IMR-90 (cell line): ENCODE data around the gene ABCA7. TPM values are rescaled to one million over a fixed set of nuclear protein-coding genes. Genes with fewer than 3 reads are reported as not detected.
A peak's percentile ranks its signal among the peaks of the same experiment; 100 is the strongest.

Experiments used
- ATAC-seq: fragments of 200-7000 bp; cut with Tn5 transposase; 2 replicates; pipeline ENCODE4 v1.9.1; 2020; ENCODE audit warnings: low read depth, mild to moderate bottlenecking, moderate library complexity
- BruUV-seq: library from RNA; stranded (reverse); fragments of 400-500 nt; replicated peaks from 2 replicates; lab custom pipeline; 2021; lab: Mats Ljungman, UMichigan
- CTCF ChIA-PET: fragments of 300-600 bp; formaldehyde crosslinking; extraction: SDS; loops from one replicate; lab custom pipeline; 2021; ENCODE audit warnings: antibody characterized with exemption; lab: Yijun Ruan, JAX
- POLR2A ChIA-PET: fragments of 300-600 bp; sonication (Branson Sonifier 250); formaldehyde crosslinking; loops from one replicate; lab custom pipeline; 2022; ENCODE audit warnings: antibody characterized with exemption; ENCODE audit not compliant: unreplicated experiment; lab: Charles Lee
- DNase-seq: peaks from one replicate; pipeline ENCODE4 v3.0.0; 2013
- H2AFZ ChIP-seq: replicated peaks from 2 replicates; pipeline ENCODE3; 2013; ENCODE audit warnings: low read length, mild to moderate bottlenecking; ENCODE audit not compliant: poor library complexity
- H2AK5ac ChIP-seq: 2 replicates; pipeline ENCODE4 v1.6.1; 2013; ENCODE audit warnings: low read depth, low read length, inconsistent platforms
- H2AK9ac ChIP-seq: replicated peaks from 2 replicates; pipeline ENCODE3; 2013; ENCODE audit warnings: mild to moderate bottlenecking, low read depth, low read length, moderate library complexity; ENCODE audit not compliant: poor library complexity
- H2BK120ac ChIP-seq: 2 replicates; pipeline ENCODE4 v1.6.1; 2013; ENCODE audit warnings: low read depth, low read length, inconsistent platforms
- H2BK15ac ChIP-seq: 3 replicates; pipeline ENCODE4 v1.6.1; 2013; ENCODE audit warnings: low read depth, low read length, inconsistent platforms
- H2BK20ac ChIP-seq: 2 replicates; pipeline ENCODE4 v1.6.1; 2013; ENCODE audit warnings: low read depth, mild to moderate bottlenecking, inconsistent platforms, low read length, moderate library complexity
- H2BK5ac ChIP-seq: 2 replicates; pipeline ENCODE4 v1.6.1; 2013; ENCODE audit warnings: mild to moderate bottlenecking, low read depth, low read length, inconsistent platforms; ENCODE audit not compliant: poor library complexity, severe bottlenecking
- H3K14ac ChIP-seq: replicated peaks from 2 replicates; pipeline ENCODE4 v1.6.1; 2013; ENCODE audit warnings: low read depth, low read length, inconsistent platforms
- H3K18ac ChIP-seq: 2 replicates; pipeline ENCODE4 v1.6.1; 2013; ENCODE audit warnings: low read depth, low read length, control low read depth
- H3K23ac ChIP-seq: 2 replicates; pipeline ENCODE4 v1.6.1; 2013; ENCODE audit warnings: low read depth, low read length, inconsistent platforms
- H3K27ac ChIP-seq: 2 replicates; pipeline ENCODE4 v1.5.1; 2013; ENCODE audit warnings: mild to moderate bottlenecking, control low read depth, low read length; ENCODE audit not compliant: insufficient read depth
- H3K27me3 ChIP-seq: 2 replicates; pipeline ENCODE4 v1.6.1; 2013; ENCODE audit warnings: low read length; ENCODE audit not compliant: control insufficient read depth, insufficient read depth
- H3K36me3 ChIP-seq: 2 replicates; pipeline ENCODE4 v1.6.1; 2013; ENCODE audit warnings: low read length, mixed read lengths; ENCODE audit not compliant: control insufficient read depth, insufficient read depth
- H3K4ac ChIP-seq: 2 replicates; pipeline ENCODE4 v1.6.1; 2013; ENCODE audit warnings: low read depth, low read length, inconsistent platforms
- H3K4me1 ChIP-seq: 2 replicates; pipeline ENCODE4 v1.6.1; 2013; ENCODE audit warnings: low read length, mixed read lengths; ENCODE audit not compliant: control insufficient read depth, insufficient read depth
- H3K4me2 ChIP-seq: 2 replicates; pipeline ENCODE4 v1.6.1; 2013; ENCODE audit warnings: low read depth, mild to moderate bottlenecking, control low read depth, low read length, moderate library complexity
- H3K4me3 ChIP-seq: 2 replicates; pipeline ENCODE4 v1.5.1; 2013; ENCODE audit warnings: low read depth, mild to moderate bottlenecking, control low read depth, low read length, moderate library complexity; ENCODE audit not compliant: insufficient read depth
- H3K56ac ChIP-seq: 2 replicates; pipeline ENCODE4 v1.6.1; 2013; ENCODE audit warnings: low read length, inconsistent platforms; ENCODE audit not compliant: insufficient read depth; ENCODE audit errors: extremely low read depth
- H3K79me1 ChIP-seq, 2 experiments: 2 replicates each; pipeline ENCODE4 v1.6.1; 2013; ENCODE audit warnings: low read length in 2 of 2, inconsistent platforms in 1 of 2, low read depth in 1 of 2
- H3K9ac ChIP-seq: 2 replicates; pipeline ENCODE4 v1.6.1; 2013; ENCODE audit warnings: low read depth, low read length, control low read depth
- H3K9me1 ChIP-seq: 2 replicates; pipeline ENCODE4 v1.6.1; 2013; ENCODE audit warnings: low read length, inconsistent platforms; ENCODE audit not compliant: insufficient read depth
- H3K9me3 ChIP-seq: 2 replicates; pipeline ENCODE4 v1.6.1; 2013; ENCODE audit warnings: low read length; ENCODE audit not compliant: control insufficient read depth, insufficient read depth
- H4K20me1 ChIP-seq: 2 replicates; pipeline ENCODE4 v1.6.1; 2013; ENCODE audit warnings: low read length, inconsistent platforms; ENCODE audit not compliant: insufficient read depth
- H4K5ac ChIP-seq: 2 replicates; pipeline ENCODE4 v1.6.1; 2013; ENCODE audit warnings: mild to moderate bottlenecking, low read depth, low read length, control low read depth
- H4K8ac ChIP-seq, 2 experiments: 2 replicates each; pipeline ENCODE4 v1.6.1; 2013; ENCODE audit warnings: low read depth in 2 of 2, low read length in 2 of 2, control low read depth in 1 of 2, inconsistent platforms in 1 of 2
- H4K91ac ChIP-seq: 2 replicates; pipeline ENCODE4 v1.6.1; 2013; ENCODE audit warnings: low read depth, low read length, inconsistent platforms; ENCODE audit not compliant: insufficient read depth
- MXI1 ChIP-seq: IDR thresholded peaks from 2 replicates; pipeline ENCODE4 v1.6.1; 2012; ENCODE audit warnings: low read depth, mild to moderate bottlenecking, low read length, moderate library complexity, borderline replicate concordance
- WGBS, 2 experiments: methylation state at CpG; one replicate each; pipeline versions ENCODE4 v1.1.5 to v1.1.7; 2013; ENCODE audit warnings: missing lambda C conversion rate in 2 of 2; ENCODE audit not compliant: insufficient read length in 1 of 2; ENCODE audit errors: extremely low coverage in 2 of 2; 5-methylcytosine and 5-hydroxymethylcytosine counted together
- dilution Hi-C: fragments of 300-500 bp; cut with HindIII; formaldehyde crosslinking; loops from one replicate; pipeline ENCODE4 v1.14.3; 2018; ENCODE audit warnings: low sequenced_read_pairs; ENCODE audit not compliant: unreplicated experiment
- in situ Hi-C: fragments of 300-500 bp; cut with MboI; formaldehyde crosslinking; loops from 3 replicates; pipeline ENCODE4 v1.14.3; 2019; ENCODE audit warnings: low sequenced_read_pairs, inconsistent platforms, mixed read lengths
- intact Hi-C: fragments of 100-400 bp; cut with micrococcal nuclease; formaldehyde crosslinking; loops from 2 replicates; pipeline ENCODE4 v1.10.0; 2022
- polyA plus RNA-seq, 3 experiments: library from polyadenylated mRNA; depleted of rRNA; stranded (reverse); fragments of >200 nt; gene quantifications; 2 replicates each; pipeline ENCODE4 v1.2.3, GENCODE V29; 2012; ENCODE audit warnings: low replicate concordance in 1 of 3
- total RNA-seq: library from RNA; depleted of rRNA; stranded (reverse); fragments of >200 nt; gene quantifications from 2 replicates; pipeline ENCODE4 v1.2.3, GENCODE V29; 2012
- TF ChIP-seq, protein P1 (sequence below): fragments of 150-350 bp; IDR thresholded peaks from 2 replicates; pipeline ENCODE4 v1.6.1; 2016; ENCODE audit warnings: low read depth, mild to moderate bottlenecking, low read length, moderate library complexity, borderline replicate concordance

ABCA7 gene
- total and polyA plus RNA-seq, 2 of the 4 experiments (the other 2 are of a cell fraction), result 0.36 to 3.3 TPM

DNA sequence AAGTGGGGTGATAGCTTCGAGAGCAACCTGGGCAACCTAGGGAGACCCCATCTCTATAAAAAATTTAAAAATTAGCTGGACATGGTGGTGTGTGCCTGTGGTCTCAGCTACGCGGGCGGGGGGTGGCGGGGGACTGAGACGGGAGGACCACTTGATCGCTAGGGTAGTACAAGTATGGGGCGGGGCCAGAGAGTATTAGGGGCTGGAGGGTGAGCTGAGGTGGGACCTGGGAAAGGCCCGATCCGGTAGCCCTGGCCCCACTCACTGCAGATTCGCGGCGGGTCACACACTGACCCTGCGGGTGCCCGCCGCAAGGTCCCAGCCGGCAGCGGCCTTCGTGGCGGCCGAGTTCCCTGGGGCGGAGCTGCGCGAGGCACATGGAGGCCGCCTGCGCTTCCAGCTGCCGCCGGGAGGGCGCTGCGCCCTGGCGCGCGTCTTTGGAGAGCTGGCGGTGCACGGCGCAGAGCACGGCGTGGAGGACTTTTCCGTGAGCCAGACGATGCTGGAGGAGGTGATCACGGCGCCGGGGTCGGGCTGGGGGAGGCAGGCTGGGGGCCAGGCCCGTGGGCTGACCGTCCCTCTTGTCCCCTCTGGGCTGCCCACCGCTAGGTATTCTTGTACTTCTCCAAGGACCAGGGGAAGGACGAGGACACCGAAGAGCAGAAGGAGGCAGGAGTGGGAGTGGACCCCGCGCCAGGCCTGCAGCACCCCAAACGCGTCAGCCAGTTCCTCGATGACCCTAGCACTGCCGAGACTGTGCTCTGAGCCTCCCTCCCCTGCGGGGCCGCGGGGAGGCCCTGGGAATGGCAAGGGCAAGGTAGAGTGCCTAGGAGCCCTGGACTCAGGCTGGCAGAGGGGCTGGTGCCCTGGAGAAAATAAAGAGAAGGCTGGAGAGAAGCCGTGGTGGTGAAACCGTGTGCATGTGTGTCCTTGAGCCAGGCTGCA is 25.0 kb downstream of the ABCA7 start (continued):
- TF ChIP-seq, protein P1, sequence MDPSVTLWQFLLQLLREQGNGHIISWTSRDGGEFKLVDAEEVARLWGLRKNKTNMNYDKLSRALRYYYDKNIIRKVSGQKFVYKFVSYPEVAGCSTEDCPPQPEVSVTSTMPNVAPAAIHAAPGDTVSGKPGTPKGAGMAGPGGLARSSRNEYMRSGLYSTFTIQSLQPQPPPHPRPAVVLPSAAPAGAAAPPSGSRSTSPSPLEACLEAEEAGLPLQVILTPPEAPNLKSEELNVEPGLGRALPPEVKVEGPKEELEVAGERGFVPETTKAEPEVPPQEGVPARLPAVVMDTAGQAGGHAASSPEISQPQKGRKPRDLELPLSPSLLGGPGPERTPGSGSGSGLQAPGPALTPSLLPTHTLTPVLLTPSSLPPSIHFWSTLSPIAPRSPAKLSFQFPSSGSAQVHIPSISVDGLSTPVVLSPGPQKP, result no peak

DNA sequence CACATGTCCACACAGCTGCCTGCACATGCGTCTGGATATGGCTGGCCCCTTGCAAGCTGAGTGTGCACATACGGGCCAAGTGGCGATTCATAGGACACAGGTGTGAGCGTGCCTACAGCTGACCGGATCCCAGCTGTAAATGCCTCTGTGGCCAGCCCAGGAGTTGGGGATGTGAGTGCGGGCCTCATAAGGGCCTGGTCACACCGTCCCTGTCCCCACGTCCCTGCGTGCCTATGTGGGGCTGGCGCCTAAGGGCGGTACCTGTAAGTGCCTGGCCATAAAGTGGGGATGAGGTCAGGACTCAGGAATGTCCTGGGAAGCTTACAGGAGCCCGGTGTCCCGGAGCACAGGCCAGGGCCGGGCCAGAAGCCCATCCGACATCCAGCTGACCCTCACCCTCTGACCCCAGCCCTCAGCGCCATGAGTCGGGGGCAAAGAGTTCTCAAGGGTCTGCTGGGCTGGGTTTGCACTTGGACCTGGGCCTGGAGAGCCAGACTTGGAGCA is 25.8 kb downstream of the ABCA7 start:
- Histone ChIP-seq H3K9me1 (no peaks in the 10 kb centered on the region), H2AK9ac (peak overlapping the region; percentile 85), H3K23ac (no peak overlapping the region), H3K4me1 (peaks cover 3% of the 10 kb centered on the region; the same call in 1 of the 2 replicates), H3K9ac (no peak overlapping the region), H3K56ac (no peak overlapping the region), H2BK15ac (no peak overlapping the region), H3K9me3 (no peaks in the 10 kb centered on the region; the same call in 1 of the 2 replicates), H4K8ac (no peak overlapping the region), H3K4ac (no peak overlapping the region), H4K20me1 (0 out of 2 replicates have a peak, but pooled peaks cover 6% of the 10 kb centered on the region), H3K4me3 (no peak overlapping the region), H2AK5ac (no peak overlapping the region), H3K27ac (no peak overlapping the region), H2BK120ac (no peak overlapping the region), H3K4me2 (no peak overlapping the region), H3K27me3 (peaks cover 31% of the 10 kb centered on the region), H3K14ac (no peak overlapping the region), H3K18ac (no peak overlapping the region), H4K5ac (no peak overlapping the region), H2AFZ (peak overlapping the region; percentile 79), H2BK20ac (no peak overlapping the region), H3K36me3 (no peaks in the 10 kb centered on the region), H4K91ac (no peak overlapping the region), H3K79me1 (no peaks in the 10 kb centered on the region), H2BK5ac (no peak overlapping the region)
- dilution Hi-C loops (no loop called here), in situ Hi-C loops (no loop called here), intact Hi-C loops (no loop called here)
- no peak for TF ChIP-seq MXI1
- ChIA-PET CTCF (interaction anchor here (0.8 to 1.6 kb wide), 2 partner anchors 11 to 48 kb away, joined by 3 read pairs; no protein-coding TSS in a partner anchor), POLR2A (no interaction called here)
- no peak for ATAC-seq
- no TSS peak for BruUV-seq
- no peak for DNase-seq
- WGBS, 2 experiments, result 72% methylated on average over 8 of the region's 17 CpGs; no CpG with 5 or more reads in 1 of the 2 experiments
